Effector memory CD4-positive, alpha-beta T cell (primary cell): ENCODE measurements around the gene MGMT.

Experiments used
- DNase-seq, 3 donors: peaks; one replicate each; pipeline ENCODE4 v3.0.0-alpha.2; 2020
- H3K27ac ChIP-seq: 2 replicates; pipeline ENCODE4 v1.7.0; 2013; ENCODE audit warnings: mild to moderate bottlenecking, low read length, moderate library complexity; ENCODE audit not compliant: insufficient read depth, poor library complexity, severe bottlenecking
- H3K27me3 ChIP-seq: replicated peaks from 2 replicates; pipeline ENCODE4 v1.7.0; 2013; ENCODE audit warnings: mild to moderate bottlenecking, low read length; ENCODE audit not compliant: insufficient read depth, control insufficient read depth, poor library complexity, severe bottlenecking
- H3K36me3 ChIP-seq: 2 replicates; pipeline ENCODE4 v1.7.0; 2013; ENCODE audit warnings: mild to moderate bottlenecking, low read length, moderate library complexity; ENCODE audit not compliant: control insufficient read depth, insufficient read depth
- H3K4me1 ChIP-seq: 2 replicates; pipeline ENCODE4 v1.7.0; 2013; ENCODE audit warnings: low read length, mild to moderate bottlenecking; ENCODE audit not compliant: control insufficient read depth, insufficient read depth, poor library complexity, severe bottlenecking
- H3K4me3 ChIP-seq: 2 replicates; pipeline ENCODE4 v1.7.0; 2013; ENCODE audit warnings: low read length, low read depth, mild to moderate bottlenecking; ENCODE audit not compliant: insufficient read depth, poor library complexity, severe bottlenecking
- H3K9me3 ChIP-seq: 2 replicates; pipeline ENCODE4 v1.7.0; 2013; ENCODE audit warnings: mild to moderate bottlenecking, low read length, moderate library complexity; ENCODE audit not compliant: control insufficient read depth

MGMT gene

GRCh38 chr10:129715805-129716204, 248.8 kb downstream of the MGMT start:
- Histone ChIP-seq H3K27me3 (no peaks in the 10 kb centered on the region), H3K27ac (no peak overlapping the region), H3K4me1 (no peaks in the 10 kb centered on the region), H3K36me3 (no peaks in the 10 kb centered on the region), H3K9me3 (no peaks in the 10 kb centered on the region), H3K4me3 (no peak overlapping the region)
- no peak for DNase-seq

DNA sequence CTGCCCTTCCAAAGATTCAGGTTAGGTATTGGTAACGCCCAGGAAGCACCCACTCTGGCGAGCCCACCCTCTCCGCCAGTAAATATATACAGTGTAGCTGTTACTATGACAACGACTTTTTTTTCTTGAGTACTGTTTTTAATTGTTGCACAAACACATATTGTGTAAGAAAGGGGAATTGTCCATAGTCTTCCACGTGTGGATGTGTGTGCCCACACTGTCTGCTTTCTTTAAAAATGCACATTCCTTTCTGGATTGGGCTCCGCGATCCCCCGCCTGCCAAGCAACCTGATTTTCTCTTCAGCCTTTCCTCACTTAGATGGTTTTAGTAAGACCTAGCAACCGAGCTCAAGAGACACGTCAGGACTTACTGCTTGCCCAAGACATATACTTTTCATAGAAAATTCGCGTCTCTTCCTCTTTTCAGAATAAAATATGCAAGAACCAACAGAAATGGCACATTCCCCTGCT, 249.2 kb downstream of the MGMT start:
- Histone ChIP-seq H3K4me1 (no peaks in the 10 kb centered on the region), H3K27ac (no peak overlapping the region), H3K4me3 (no peak overlapping the region), H3K27me3 (no peaks in the 10 kb centered on the region), H3K36me3 (no peaks in the 10 kb centered on the region), H3K9me3 (no peaks in the 10 kb centered on the region)
- DNase-seq, result no peak

- DNase-seq, result no peak
- no peak overlapping the region for H3K4me3 ChIP-seq
- H3K36me3 ChIP-seq, result no peaks in the 10 kb centered on the region
These were observed 249.8 kb downstream of the MGMT start for GRCh38 chr10:129716881-129717280.

DNA sequence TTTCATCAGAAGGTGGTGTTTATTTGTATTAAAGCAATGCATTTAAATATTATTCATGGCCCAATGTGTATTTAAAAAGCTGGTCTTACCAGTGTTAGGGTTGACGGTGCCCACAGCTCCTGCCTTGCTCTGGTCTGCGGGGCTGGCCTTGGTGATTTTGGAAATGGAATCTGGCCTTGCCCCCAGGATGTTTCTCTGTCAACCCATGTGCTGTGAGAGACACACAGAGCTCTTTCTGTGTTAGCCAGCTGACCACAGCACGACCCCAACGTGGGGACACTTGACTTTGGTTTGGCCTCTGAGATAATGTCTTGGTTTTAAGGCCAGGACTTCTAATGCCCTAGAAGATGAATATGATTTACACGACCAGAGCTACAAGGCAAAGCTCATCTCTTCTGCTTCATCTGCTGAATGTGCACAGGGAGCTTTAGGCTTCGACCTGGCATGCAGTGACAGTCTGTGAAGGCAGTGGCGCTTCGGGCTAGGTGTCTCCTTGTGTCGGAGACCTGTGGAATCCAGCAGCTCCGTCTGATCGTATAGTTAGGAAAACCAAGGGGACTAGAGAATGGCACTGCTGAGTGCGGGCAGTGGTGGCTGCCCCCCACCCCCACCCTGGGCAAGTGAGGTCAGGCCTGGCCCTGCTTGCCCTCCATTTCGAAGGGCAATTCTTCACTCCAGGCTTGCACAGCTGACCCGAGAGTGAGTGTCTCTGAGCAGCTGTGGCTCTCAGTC, 250.9 kb downstream of the MGMT start:
- Histone ChIP-seq H3K27ac (no peak overlapping the region), H3K36me3 (no peaks in the 10 kb centered on the region), H3K4me1 (no peaks in the 10 kb centered on the region), H3K9me3 (no peaks in the 10 kb centered on the region), H3K4me3 (no peak overlapping the region), H3K27me3 (no peaks in the 10 kb centered on the region)
- DNase-seq, result no peak

More at GRCh38 chr10:129716881-129717280, 249.8 kb downstream of the MGMT start:
- no peaks in the 10 kb centered on the region for H3K9me3 ChIP-seq
- no peaks in the 10 kb centered on the region for H3K27me3 ChIP-seq
- H3K4me1 ChIP-seq, result no peaks in the 10 kb centered on the region
- no peak overlapping the region for H3K27ac ChIP-seq

DNA sequence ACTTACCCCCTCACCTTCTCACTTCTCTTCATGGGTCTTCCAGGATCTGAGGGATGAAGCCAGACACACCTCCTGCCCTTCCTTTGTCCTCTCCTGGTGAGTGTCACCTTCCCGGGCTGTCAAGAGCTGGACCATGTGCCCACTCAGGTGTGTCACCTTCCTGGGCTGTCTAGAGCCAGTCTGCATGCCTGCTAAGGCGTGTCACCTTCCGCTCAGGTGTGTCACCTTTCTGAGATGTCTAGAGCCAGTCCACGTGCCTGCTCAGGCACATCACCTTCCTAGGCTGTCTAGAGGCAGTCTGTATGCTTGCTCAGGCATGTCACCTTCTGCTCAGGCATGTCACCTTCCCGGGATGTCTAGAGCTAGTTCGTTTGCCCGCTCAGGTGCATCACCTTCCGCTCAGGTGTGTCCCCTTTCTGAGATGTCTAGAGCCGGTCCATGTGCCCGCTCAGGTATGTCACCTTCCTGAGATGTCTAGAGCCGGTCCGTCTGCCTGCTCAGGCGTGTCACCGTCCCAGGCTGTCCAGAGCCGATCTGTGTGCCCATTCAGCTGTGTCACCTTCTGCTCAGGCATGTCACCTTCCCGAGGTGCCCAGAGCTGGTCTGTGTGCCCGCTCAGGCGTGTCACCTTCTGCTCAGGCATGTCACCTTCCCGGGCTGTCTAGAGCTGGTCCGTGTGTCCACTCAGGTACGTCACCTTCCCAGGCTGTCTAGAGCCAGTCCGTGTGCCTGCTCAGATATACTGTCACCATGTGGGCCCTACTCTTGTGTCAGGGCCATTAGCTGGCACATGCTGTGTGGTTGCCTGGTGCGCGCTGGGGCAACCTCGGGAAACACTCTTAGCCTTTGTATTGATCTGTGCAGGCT, 251.7 kb downstream of the MGMT start:
- H3K4me1 ChIP-seq, result no peaks in the 10 kb centered on the region
- no peaks in the 10 kb centered on the region for H3K9me3 ChIP-seq
- no peak overlapping the region for H3K27ac ChIP-seq
- H3K36me3 ChIP-seq, result no peaks in the 10 kb centered on the region
- no peaks in the 10 kb centered on the region for H3K27me3 ChIP-seq
- no peak overlapping the region for H3K4me3 ChIP-seq
- DNase-seq, result no peak

DNA sequence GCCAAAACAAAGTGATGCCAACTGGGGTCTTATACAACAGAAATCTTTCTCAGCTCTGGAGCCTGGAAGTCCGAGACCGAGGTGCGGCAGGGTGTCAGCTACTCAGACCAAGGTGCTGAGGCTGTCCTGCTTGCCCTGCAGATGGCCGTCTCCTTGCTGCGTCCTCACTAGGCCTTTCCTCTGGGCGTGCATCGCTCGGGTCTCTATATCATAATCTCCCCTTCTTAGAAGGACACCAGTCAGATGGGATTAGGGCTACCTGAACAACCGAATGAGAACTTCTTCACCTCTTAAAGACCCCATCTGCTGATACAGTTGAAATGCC, 252.3 kb downstream of the MGMT start:
- no peaks in the 10 kb centered on the region for H3K27me3 ChIP-seq
- H3K4me1 ChIP-seq, result no peaks in the 10 kb centered on the region
- no peak overlapping the region for H3K4me3 ChIP-seq
- no peaks in the 10 kb centered on the region for H3K36me3 ChIP-seq
- H3K9me3 ChIP-seq, result no peaks in the 10 kb centered on the region
- no peak overlapping the region for H3K27ac ChIP-seq
- no peak for DNase-seq

- Histone ChIP-seq H3K27me3 (no peaks in the 10 kb centered on the region), H3K36me3 (no peaks in the 10 kb centered on the region), H3K27ac (no peak overlapping the region), H3K4me1 (no peaks in the 10 kb centered on the region), H3K9me3 (no peaks in the 10 kb centered on the region), H3K4me3 (no peak overlapping the region)
- DNase-seq, result no peak
These were observed 253.0 kb downstream of the MGMT start for GRCh38 chr10:129719889-129720590.

DNA sequence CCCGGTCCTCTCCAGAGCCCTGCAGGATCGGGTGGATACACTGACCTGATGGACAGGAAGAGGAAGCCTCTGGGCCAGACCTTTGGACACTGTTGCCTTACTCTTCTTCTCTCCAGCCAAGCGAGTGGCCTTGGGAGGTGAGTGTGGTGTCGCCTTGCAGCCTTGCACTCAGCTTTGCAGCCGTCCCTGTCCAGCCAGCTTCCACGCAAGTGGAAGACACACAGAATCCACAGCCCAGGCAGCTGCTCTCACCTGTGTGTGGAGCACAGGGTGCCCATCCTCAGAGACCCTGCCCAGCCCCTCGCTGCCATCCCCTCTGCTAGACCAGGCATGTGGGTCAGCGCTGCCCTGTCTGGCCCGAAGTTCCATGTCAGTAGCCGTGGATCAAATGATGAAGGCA, 258.0 kb downstream of the MGMT start:
- no peak for DNase-seq
- Histone ChIP-seq H3K27me3 (no peaks in the 10 kb centered on the region), H3K4me3 (no peak overlapping the region), H3K36me3 (no peaks in the 10 kb centered on the region), H3K27ac (no peak overlapping the region), H3K4me1 (no peaks in the 10 kb centered on the region), H3K9me3 (no peaks in the 10 kb centered on the region)

DNA sequence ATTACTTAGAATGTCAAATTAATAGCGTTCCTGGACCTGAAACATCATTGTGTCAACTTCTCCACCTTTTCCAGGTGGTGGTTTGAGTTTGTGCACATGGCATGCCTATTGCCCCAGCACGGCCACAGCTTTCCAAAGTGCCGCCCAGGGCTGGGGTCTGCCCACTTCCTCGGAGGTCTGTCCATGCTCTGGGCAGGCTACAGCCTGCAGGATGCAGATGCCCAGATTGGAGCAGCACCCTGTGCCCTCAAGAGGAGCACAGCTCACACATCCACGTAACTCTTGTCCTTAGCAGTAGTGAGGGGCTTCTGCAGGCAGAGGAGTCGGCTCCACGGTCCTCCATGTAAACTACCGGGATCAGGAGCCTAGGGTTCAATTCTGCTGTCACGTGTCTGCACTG, 258.4 kb downstream of the MGMT start:
- H3K4me3 ChIP-seq, result no peak overlapping the region
- no peaks in the 10 kb centered on the region for H3K27me3 ChIP-seq
- H3K36me3 ChIP-seq, result no peaks in the 10 kb centered on the region
- no peaks in the 10 kb centered on the region for H3K4me1 ChIP-seq
- H3K9me3 ChIP-seq, result no peaks in the 10 kb centered on the region
- DNase-seq, result no peak
- no peak overlapping the region for H3K27ac ChIP-seq
